ENCODE results near the gene PSME2. TPM values are rescaled to one million over a fixed set of nuclear protein-coding genes. Genes with fewer than 3 reads are reported as not detected.
A peak's percentile ranks its signal among the peaks of the same experiment; 100 is the strongest.

The PSME2 gene
- total and polyA plus RNA-seq, 10 of the 15 experiments (the other 5 are each of a cell fraction or from before 2014, with no cell fraction given) = 510 to 3,542 (median 913) TPM

DNA sequence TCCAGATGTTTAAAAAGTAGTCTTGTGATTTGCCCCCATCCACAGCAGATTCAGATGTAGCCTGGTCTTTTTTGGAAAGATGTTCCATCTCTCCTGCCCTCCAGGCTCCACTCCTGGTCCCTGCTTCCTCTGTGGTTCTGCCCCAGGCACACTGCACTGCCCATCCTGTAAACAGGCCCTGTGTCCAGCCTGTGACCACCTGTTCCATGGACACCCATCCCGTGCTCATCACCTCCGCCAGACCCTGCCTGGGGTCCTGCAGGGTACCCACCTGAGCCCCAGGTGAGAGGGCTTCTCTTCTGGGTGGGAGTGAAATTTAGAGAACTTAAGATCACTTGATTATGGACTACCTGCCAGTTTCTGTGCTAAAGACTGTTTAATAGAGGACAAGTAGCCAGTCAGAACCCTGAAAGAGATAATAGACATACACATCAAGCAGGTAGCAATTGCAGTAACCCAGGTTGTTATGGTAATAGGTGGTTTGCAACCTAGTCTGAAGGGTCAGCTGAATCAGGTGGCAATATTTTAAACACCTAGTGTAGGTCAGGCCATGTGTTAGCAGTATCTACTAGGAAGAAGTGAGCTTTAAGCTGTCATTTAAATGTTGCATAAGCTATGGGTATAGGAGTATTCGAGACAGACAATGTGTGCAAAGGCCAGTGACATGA lies 3.0 kb upstream of the PSME2 start:
- no peaks in the 10 kb centered on the region for H3K27me3 ChIP-seq (replicated peaks in 1 of 2; ENCODE audit: control insufficient read depth in 2 of 2, insufficient read depth in 2 of 2, low read length in 1 of 2)
- SMC1A ChIA-PET (ENCODE audit: uncharacterized antibody, unreplicated experiment) = interaction anchor here (1.0 to 4.8 kb wide), 7 partner anchors 12 to 63 kb away, joined by 3 to 54 read pairs (median 7); partner anchors contain the start of genes DCAF11, IRF9 and NRL
- intact Hi-C loops (cut with micrococcal nuclease; ENCODE audit: unreplicated experiment) (loop anchor here (5.0 kb wide), 1 partner anchor 148 kb away; the partner anchor contains the start of genes DHRS1 and NOP9), in situ Hi-C loops (cut with MboI) (no loop called here)
- no peaks in the 10 kb centered on the region; the same call in 2 of the 3 replicates for H3K9me3 ChIP-seq (replicated peaks; ENCODE audit: control insufficient read depth, insufficient read depth, low read length)
- H3K27ac ChIP-seq (ENCODE audit: control insufficient read depth, insufficient read depth) = no peak overlapping the region
- H3K4me2 ChIP-seq (ENCODE audit: control insufficient read depth, insufficient read depth) = peak overlapping the region; percentile 23; the same call in 1 of the 2 replicates
- no peak for ATAC-seq
- RAD21 ChIA-PET (ENCODE audit: unreplicated experiment) = interaction anchor here (0.8 to 3.8 kb wide), 4 partner anchors 12 to 35 kb away, joined by 3 to 37 read pairs (median 3); partner anchors contain the start of genes DCAF11, IRF9, NRL and PSME1
- TF ChIP-seq POLR2AphosphoS5 (IDR thresholded peaks at IDR 0.05; ENCODE audit: low read length) = peak; percentile 32; the same call in 1 of the 2 replicates
- TF ChIP-seq POLR2AphosphoS2 (IDR thresholded peaks at IDR 0.05; ENCODE audit: low read depth, low read length) = no peak
- peaks cover 18 to 24% of the 10 kb centered on the region in 2 experiments; a peak in 3 of 4 replicates for H3K36me3 ChIP-seq (ENCODE audit: control insufficient read depth in 2 of 2, insufficient read depth in 2 of 2, low read length in 1 of 2)
- WGBS (ENCODE audit: insufficient coverage, insufficient replicate concordance, low lambda C conversion rate, missing lambda C conversion rate) = 96% methylated on average over 3 of the region's 3 CpGs
- no peak overlapping the region for H3K9ac ChIP-seq (ENCODE audit: control insufficient read depth, insufficient read depth, low read length)
- H4K20me1 ChIP-seq (ENCODE audit: control insufficient read depth, insufficient read depth) = no peaks in the 10 kb centered on the region
- H3K79me2 ChIP-seq (ENCODE audit: control insufficient read depth, insufficient read depth, low read length) = peaks cover 49% of the 10 kb centered on the region
- peaks cover 4% of the 10 kb centered on the region; the same call in 1 of the 2 replicates for H3K4me1 ChIP-seq (ENCODE audit: control insufficient read depth, insufficient read depth, low read length)
- no peak for DNase-seq (ENCODE audit: low read depth, low spot score)
- no peak overlapping the region for H2AFZ ChIP-seq (ENCODE audit: control insufficient read depth, low read depth, low read length)
- POLR2A ChIA-PET = interaction anchor here (0.6 to 5.8 kb wide), 7 partner anchors 8 to 1087 kb away, joined by 3 to 99 read pairs (median 21); partner anchors contain the start of genes DCAF11, EMC9, IRF9 and NRL
- peak overlapping the region; percentile 82; the same call in 1 of the 2 replicates for H3K4me3 ChIP-seq
- CTCF ChIA-PET = interaction anchor here (1.1 to 8.2 kb wide), 4 partner anchors 9 to 92 kb away, joined by 3 to 63 read pairs (median 6); partner anchors contain the start of gene IRF9
- FAIRE-seq = no peak
- no TSS peak for BruUV-seq (replicated peaks)
